GM19035 (cell line): ENCODE measurements around the gene PRPF38A.

Source experiments
- ATAC-seq: cut with Tn5 transposase; IDR thresholded peaks from one replicate; pipeline ENCODE4 v1.9.1; 2021; ENCODE audit not compliant: unreplicated experiment

Gene PRPF38A

GRCh38 chr1:52455686-52456085 is 51.3 kb downstream of the PRPF38A start:
- no peak for ATAC-seq

- ATAC-seq = no peak
Measured at GRCh38 chr1:52460694-52461093, 56.3 kb downstream of the PRPF38A start.

GRCh38 chr1:52461821-52462220 is 57.4 kb downstream of the PRPF38A start:
- ATAC-seq = no peak

- ATAC-seq = no peak
Measured at GRCh38 chr1:52463891-52464290, 59.5 kb downstream of the PRPF38A start.

GRCh38 chr1:52469108-52469507 is 64.7 kb downstream of the PRPF38A start:
- no peak for ATAC-seq
